Ectodermal cell (in vitro differentiated cells): Measurements from ENCODE around the gene NEDD4L.

Experiments used
- H3K27ac ChIP-seq: 2 replicates; pipeline ENCODE4 v1.7.0; 2013; ENCODE audit warnings: mild to moderate bottlenecking, low read depth, low read length; ENCODE audit not compliant: insufficient read depth, poor library complexity, severe bottlenecking
- H3K27me3 ChIP-seq: 2 replicates; pipeline ENCODE4 v1.7.0; 2013; ENCODE audit warnings: mild to moderate bottlenecking, low read length; ENCODE audit not compliant: insufficient read depth, control insufficient read depth, poor library complexity, severe bottlenecking
- H3K36me3 ChIP-seq: one replicate; pipeline ENCODE4 v1.7.0; 2013; ENCODE audit warnings: low read length; ENCODE audit not compliant: control insufficient read depth, insufficient read depth
- H3K4me1 ChIP-seq: one replicate; pipeline ENCODE4 v1.7.0; 2013; ENCODE audit warnings: low read length; ENCODE audit not compliant: control insufficient read depth, insufficient read depth
- H3K4me3 ChIP-seq: 2 replicates; pipeline ENCODE4 v1.7.0; 2013; ENCODE audit warnings: low read depth, low read length, control low read depth; ENCODE audit not compliant: insufficient read depth
- H3K9me3 ChIP-seq: 2 replicates; pipeline ENCODE4 v1.7.0; 2013; ENCODE audit warnings: mild to moderate bottlenecking, low read length, moderate library complexity; ENCODE audit not compliant: control insufficient read depth
- WGBS, 2 experiments: methylation state at CpG; one replicate each; pipeline ENCODE4 v1.1.7; 2013; ENCODE audit warnings: missing lambda C conversion rate in 2 of 2; 5-methylcytosine and 5-hydroxymethylcytosine counted together

NEDD4L gene

GRCh38 chr18:58042826-58043490 is 1.1 kb upstream of the NEDD4L start:
- Histone ChIP-seq H3K9me3 (no peaks in the 10 kb centered on the region), H3K27ac (no peak overlapping the region), H3K4me3 (peak overlapping the region; percentile 74), H3K4me1 (peaks cover 8% of the 10 kb centered on the region), H3K27me3 (peaks cover 10% of the 10 kb centered on the region), H3K36me3 (no peaks in the 10 kb centered on the region)
- 9 to 13% methylated on average over 19 of the region's 19 CpGs for WGBS, 2 experiments

GRCh38 chr18:58044370-58045241 is 580 bp downstream of the NEDD4L start:
- Histone ChIP-seq H3K9me3 (no peaks in the 10 kb centered on the region), H3K4me1 (peaks cover 8% of the 10 kb centered on the region), H3K27ac (peak overlapping the region; percentile 91), H3K27me3 (peaks cover 10% of the 10 kb centered on the region), H3K36me3 (no peaks in the 10 kb centered on the region), H3K4me3 (peak overlapping the region; percentile 74)
- WGBS, 2 experiments, result 0% methylated on average over 94 of the region's 94 CpGs

GRCh38 chr18:58045242-58046092 is 1.4 kb downstream of the NEDD4L start:
- Histone ChIP-seq H3K36me3 (no peaks in the 10 kb centered on the region), H3K27ac (peak overlapping the region; percentile 47)

GRCh38 chr18:58046093-58046793 is 2.2 kb downstream of the NEDD4L start:
- peaks cover 10% of the 10 kb centered on the region for H3K27me3 ChIP-seq
- peaks cover 8% of the 10 kb centered on the region for H3K4me1 ChIP-seq
- H3K4me3 ChIP-seq, result peak overlapping the region; percentile 74
- WGBS, 2 experiments, result 9 to 10% methylated on average over 7 to 9 of the region's 9 CpGs
- H3K36me3 ChIP-seq, result no peaks in the 10 kb centered on the region
- H3K27ac ChIP-seq, result peak overlapping the region; percentile 47
- no peaks in the 10 kb centered on the region for H3K9me3 ChIP-seq

More at GRCh38 chr18:58045242-58046092, 1.4 kb downstream of the NEDD4L start:
- H3K4me3 ChIP-seq, result peak overlapping the region; percentile 74
- H3K4me1 ChIP-seq, result peaks cover 8% of the 10 kb centered on the region
- WGBS, 2 experiments, result 0% methylated on average over 32 to 33 of the region's 33 CpGs
- no peaks in the 10 kb centered on the region for H3K9me3 ChIP-seq
- peaks cover 10% of the 10 kb centered on the region for H3K27me3 ChIP-seq

- WGBS, 2 experiments, result 78 to 79% methylated on average over 11 of the region's 12 CpGs
- Histone ChIP-seq H3K9me3 (no peaks in the 10 kb centered on the region), H3K4me1 (peaks cover 11% of the 10 kb centered on the region), H3K4me3 (no peak overlapping the region), H3K36me3 (no peaks in the 10 kb centered on the region), H3K27me3 (peaks cover 10% of the 10 kb centered on the region), H3K27ac (no peak overlapping the region)
Measured at GRCh38 chr18:58046794-58047555, 2.9 kb downstream of the NEDD4L start.

GRCh38 chr18:58047556-58047882 is 3.5 kb downstream of the NEDD4L start:
- Histone ChIP-seq H3K27ac (no peak overlapping the region), H3K4me3 (no peak overlapping the region)
- 80 to 100% methylated on average over 2 to 3 of the region's 3 CpGs for WGBS, 2 experiments

GRCh38 chr18:58048081-58048642 is 4.1 kb downstream of the NEDD4L start:
- Histone ChIP-seq H3K36me3 (no peaks in the 10 kb centered on the region), H3K27me3 (peaks cover under 1% of the 10 kb centered on the region), H3K9me3 (no peaks in the 10 kb centered on the region), H3K27ac (no peak overlapping the region), H3K4me1 (peaks cover 12% of the 10 kb centered on the region), H3K4me3 (no peak overlapping the region)
- 93 to 96% methylated on average over 5 of the region's 5 CpGs for WGBS, 2 experiments

More at GRCh38 chr18:58047556-58047882, 3.5 kb downstream of the NEDD4L start:
- H3K9me3 ChIP-seq, result no peaks in the 10 kb centered on the region
- no peaks in the 10 kb centered on the region for H3K36me3 ChIP-seq
- peaks cover 7% of the 10 kb centered on the region for H3K27me3 ChIP-seq
- H3K4me1 ChIP-seq, result peaks cover 13% of the 10 kb centered on the region

- no peak overlapping the region for H3K4me3 ChIP-seq
- no peak overlapping the region for H3K27ac ChIP-seq
- H3K9me3 ChIP-seq, result no peaks in the 10 kb centered on the region
- peaks cover 10% of the 10 kb centered on the region for H3K4me1 ChIP-seq
- no peaks in the 10 kb centered on the region for H3K27me3 ChIP-seq
- 91 to 94% methylated on average over 5 to 6 of the region's 6 CpGs for WGBS, 2 experiments
- no peaks in the 10 kb centered on the region for H3K36me3 ChIP-seq
Measured at GRCh38 chr18:58049000-58049688, 5.1 kb downstream of the NEDD4L start.
